MM.1S (cell line): Measurements from ENCODE around the gene CLEC2B.

ENCODE experiments used
- CTCF ChIP-seq: fragments of 300-600 bp; sonication (generic); IDR thresholded peaks from 2 replicates; pipeline ENCODE4 v1.5.1; 2016; ENCODE audit warnings: antibody characterized with exemption, low read length, mixed read lengths
- EZH2 ChIP-seq: fragments of 300-600 bp; sonication (generic); optimal IDR thresholded peaks from 2 replicates; pipeline ENCODE3; 2017; ENCODE audit warnings: low read depth, mild to moderate bottlenecking, antibody characterized with exemption, low read length, mixed read lengths

GRCh38 chr12:9831720-9832119 is 37.4 kb downstream of the CLEC2B start:
- TF ChIP-seq CTCF (no peak), EZH2 (no peak)
